Measurements from ENCODE around the gene MRPL53. TPM values are rescaled to one million over a fixed set of nuclear protein-coding genes. Genes with fewer than 3 reads are reported as not detected.

The MRPL53 gene
- total and polyA plus RNA-seq, 9 of the 15 experiments (the other 6 are each of a cell fraction or from before 2014, with no cell fraction given), result 11.5 to 87.9 (median 41.1) TPM

GRCh38 chr2:74440378-74441169 is 31.9 kb downstream of the MRPL53 start (continued):
- TF ChIP-seq, protein P1, sequence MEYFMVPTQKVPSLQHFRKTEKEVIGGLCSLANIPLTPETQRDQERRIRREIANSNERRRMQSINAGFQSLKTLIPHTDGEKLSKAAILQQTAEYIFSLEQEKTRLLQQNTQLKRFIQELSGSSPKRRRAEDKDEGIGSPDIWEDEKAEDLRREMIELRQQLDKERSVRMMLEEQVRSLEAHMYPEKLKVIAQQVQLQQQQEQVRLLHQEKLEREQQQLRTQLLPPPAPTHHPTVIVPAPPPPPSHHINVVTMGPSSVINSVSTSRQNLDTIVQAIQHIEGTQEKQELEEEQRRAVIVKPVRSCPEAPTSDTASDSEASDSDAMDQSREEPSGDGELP (CRISPR knock-in tag; IDR thresholded peaks at IDR 0.05; ENCODE audit: borderline replicate concordance), result peak; percentile 92
- TF ChIP-seq IRF9 (tag; IDR thresholded peaks at IDR 0.05), result no peak
- TF ChIP-seq SMARCB1 (IDR thresholded peaks at IDR 0.05; ENCODE audit: insufficient read length, low read depth), result peak; percentile 52
- TF ChIP-seq ZNF12 (CRISPR knock-in tag; IDR thresholded peaks at IDR 0.05), result no peak
- TF ChIP-seq RREB1 (CRISPR knock-in tag; IDR thresholded peaks at IDR 0.05), result no peak
- no peak for TF ChIP-seq ZNF589 (CRISPR knock-in tag; IDR thresholded peaks at IDR 0.05; ENCODE audit: low read depth)
- no peak for TF ChIP-seq MIER1 (IDR thresholded peaks at IDR 0.05; ENCODE audit: low read depth)
- peak; percentile 59 for TF ChIP-seq POLR2B (IDR thresholded peaks at IDR 0.05; ENCODE audit: low read depth, partially characterized antibody)
- TF ChIP-seq ZKSCAN1 (IDR thresholded peaks at IDR 0.05; ENCODE audit: low read depth, low read length), result 0 out of 2 replicates have a peak, but pooled peaks have one; percentile 7
- TF ChIP-seq POLR2AphosphoS5 (IDR thresholded peaks at IDR 0.05; ENCODE audit: control insufficient read depth, insufficient read depth, low read depth, low read length), result 0 out of 2 replicates have a peak, but pooled peaks have one; percentile 14
- TF ChIP-seq NR1H2 (CRISPR knock-in tag; IDR thresholded peaks at IDR 0.05), result no peak
- no peak for TF ChIP-seq PPARD (CRISPR knock-in tag; IDR thresholded peaks at IDR 0.05)
- TF ChIP-seq HNRNPL (IDR thresholded peaks at IDR 0.05; ENCODE audit: low read depth, low read length), result no peak
- peak; percentile 45; the same call in 1 of the 2 replicates for TF ChIP-seq ARID1B (IDR thresholded peaks at IDR 0.05)
- TF ChIP-seq ZNF175 (CRISPR knock-in tag; IDR thresholded peaks at IDR 0.05; ENCODE audit: low read depth), result 0 out of 2 replicates have a peak, but pooled peaks have one; percentile 46
- no peak for TF ChIP-seq ZHX1 (conservative IDR thresholded peaks at IDR 0.05; ENCODE audit: low read length)
- no peak for TF ChIP-seq TEAD1 (CRISPR knock-in tag; IDR thresholded peaks at IDR 0.05)
